Fibroblast of the conjunctiva (primary cell): ENCODE data around the gene TASP1.
"Not testable (repeated sequence)": the region's sequence is repeated elsewhere in the genome, so short reads cannot be mapped to it uniquely, and the experiment has no call there.

Experiments
- DNase-seq: peaks from one replicate; pipeline ENCODE4 v3.0.0-alpha.2; 2010; ENCODE audit warnings: low read depth

The TASP1 gene

DNA sequence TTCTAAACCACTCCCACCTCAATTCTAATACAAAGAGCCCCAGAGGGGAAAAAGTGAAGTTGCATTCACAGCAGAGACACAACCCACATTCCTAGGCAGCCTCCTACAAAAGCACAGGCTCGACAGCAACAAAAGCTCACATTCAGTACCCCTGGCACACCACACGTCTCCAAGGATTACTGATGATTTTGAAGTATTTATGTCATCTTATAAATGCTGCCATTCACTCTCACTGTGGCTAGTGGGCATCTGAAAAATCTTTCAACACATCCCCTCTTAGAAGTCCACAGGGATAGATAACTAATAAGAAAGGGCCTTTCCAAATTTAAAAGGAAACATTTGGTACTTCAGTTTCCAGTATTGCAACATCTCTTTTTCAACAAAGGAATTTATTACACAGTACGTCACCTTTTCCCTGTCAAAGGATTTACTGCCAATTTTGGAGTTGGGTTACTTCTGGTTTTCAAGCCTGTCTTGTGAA is 146.7 kb downstream of the TASP1 start:
- peak; percentile 91 for DNase-seq

DNA sequence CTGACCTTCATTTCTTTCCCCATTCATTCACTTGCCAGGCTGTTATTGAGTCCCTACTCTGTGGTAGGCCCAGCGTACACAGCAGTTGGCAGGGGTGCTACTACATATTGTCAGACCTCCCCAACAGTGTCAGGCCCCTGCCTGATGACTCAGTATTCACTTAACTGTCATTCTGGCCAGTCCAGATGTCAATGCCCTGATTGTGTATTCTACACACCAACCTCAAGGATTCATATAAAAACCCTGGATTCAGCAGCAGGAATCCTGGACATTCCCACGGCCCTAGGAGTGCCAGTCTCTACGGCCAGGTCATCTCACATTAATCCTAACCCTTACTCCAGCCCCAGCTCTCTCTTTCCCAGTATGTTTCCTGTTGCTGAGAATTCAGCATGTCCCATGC is 151.5 kb downstream of the TASP1 start:
- no peak for DNase-seq

DNA sequence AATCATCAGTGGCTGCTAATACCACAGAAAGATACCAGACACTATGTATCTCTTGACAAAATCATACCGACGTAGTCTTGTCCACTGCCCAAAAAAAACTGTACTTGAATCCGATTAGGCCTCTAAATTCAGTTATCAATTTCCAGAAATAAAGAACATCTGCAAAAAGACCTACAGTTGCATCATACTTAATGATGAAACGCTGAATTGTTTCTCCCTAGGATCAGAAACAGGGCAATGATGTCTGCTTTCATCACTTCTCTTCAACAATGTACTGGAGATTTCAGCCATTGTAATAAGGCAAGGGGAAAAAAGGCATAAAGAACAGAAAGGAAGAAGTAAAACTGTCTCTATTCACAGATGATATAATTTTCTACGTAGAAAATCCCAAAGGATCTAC is 152.0 kb downstream of the TASP1 start:
- DNase-seq: no peak

DNA sequence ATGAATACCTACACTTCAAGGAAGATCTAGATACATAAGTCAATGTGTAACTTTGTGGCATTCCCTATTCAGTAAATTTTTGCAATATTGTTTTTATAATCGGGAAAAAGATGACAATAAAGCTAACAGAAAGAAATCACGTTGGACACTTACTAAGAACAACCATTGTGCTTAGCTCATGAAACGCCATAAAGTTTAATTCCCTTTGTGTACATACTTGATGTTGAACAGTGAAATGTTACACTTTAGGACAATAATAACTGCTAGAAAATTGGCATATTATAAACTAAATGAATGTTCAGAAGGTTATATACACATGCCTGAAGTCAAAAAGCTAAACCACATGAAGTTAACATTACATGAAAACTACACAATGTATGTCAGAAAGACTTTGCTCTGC is 153.2 kb downstream of the TASP1 start:
- DNase-seq: no peak

DNA sequence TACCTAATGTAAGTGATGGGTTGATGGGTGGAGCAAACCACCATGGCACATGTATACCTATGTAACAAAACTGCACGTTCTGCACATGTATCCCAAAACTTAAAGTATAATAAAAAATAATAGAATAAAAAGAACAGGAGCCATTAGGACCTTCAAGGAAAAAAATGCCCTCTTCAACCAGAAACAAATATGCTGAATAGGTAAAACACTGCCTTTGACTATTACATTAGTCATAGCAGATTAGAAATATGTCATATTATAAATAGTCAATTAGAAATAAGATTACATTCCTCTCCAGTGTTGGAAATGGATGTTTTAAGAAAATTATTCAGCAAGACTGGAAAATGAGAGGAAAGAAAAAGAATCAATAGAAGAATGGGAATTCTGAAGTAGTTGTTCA is 153.7 kb downstream of the TASP1 start:
- DNase-seq: not testable (repeated sequence)

DNA sequence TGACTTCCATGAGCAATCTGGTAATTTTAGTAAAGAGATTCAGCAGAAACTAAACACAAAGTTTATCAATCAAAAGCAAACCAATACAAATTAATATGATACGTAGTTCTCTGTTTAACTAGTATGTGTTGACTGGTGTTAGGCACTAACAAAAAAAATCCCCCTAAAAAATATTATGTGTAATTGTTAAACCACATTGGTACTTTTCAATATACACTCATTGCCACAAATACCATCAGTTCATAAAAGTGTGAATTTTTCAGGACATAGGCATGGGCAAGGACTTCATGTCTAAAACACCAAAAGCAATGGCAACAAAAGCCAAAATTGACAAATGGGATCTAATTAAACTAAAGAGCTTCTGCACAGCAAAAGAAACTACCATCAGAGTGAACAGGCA is 155.3 kb downstream of the TASP1 start:
- not testable (repeated sequence) for DNase-seq

DNA sequence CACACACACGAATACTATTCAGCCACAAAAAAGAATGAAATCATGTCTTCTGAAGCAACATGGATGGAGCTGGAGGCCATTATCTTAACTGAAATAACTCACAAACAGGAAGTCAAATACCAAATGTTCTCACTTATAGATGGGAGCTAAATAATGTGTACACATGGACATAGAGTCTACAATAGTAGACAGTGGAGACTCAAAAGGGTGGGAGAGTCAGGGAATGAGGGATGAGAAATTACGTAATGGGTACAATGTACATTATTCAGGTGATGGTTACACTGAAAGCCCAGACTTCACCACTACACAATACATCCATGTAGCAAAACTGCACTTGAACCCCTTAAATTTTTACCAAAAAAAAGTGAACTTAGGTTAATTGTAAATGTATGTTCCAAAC is 160.4 kb downstream of the TASP1 start:
- DNase-seq: no peak

DNA sequence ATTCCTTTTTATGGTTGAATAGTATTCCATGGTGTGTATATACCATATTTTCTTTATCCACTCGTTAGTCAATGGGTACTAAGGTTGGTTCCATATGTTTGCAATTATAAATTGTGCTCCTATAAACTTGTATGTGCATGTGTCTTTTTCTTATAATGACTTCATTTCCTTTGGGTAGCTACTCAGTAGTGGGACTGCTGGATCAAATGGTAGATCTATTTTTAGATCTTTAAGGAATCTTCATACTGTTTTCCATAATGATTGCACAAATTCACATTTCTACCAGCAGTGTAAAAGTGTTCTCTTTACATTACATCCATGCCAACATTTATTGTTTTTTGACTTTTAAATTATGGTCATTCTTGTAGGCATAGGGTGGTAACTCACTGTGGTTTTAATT is 164.3 kb downstream of the TASP1 start:
- DNase-seq: no peak

DNA sequence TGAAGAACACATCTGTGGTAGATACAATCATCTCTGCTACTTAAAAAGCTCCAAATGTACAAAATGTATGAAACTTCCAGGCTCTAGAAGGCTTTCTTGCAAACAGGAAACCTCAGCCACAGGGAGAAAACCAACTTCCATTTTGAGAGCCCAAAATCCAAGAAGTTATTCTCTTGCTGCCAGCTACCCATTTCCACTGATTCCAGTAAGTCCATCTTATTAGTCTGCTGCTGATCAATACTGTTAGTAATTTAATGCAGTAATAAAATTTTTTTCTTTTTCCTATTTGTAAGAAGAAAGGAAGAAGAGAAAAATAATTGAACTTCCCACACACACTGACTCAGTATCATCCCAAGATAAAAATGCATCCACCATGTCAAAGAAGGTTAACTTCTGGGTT is 169.5 kb downstream of the TASP1 start:
- no peak for DNase-seq

DNA sequence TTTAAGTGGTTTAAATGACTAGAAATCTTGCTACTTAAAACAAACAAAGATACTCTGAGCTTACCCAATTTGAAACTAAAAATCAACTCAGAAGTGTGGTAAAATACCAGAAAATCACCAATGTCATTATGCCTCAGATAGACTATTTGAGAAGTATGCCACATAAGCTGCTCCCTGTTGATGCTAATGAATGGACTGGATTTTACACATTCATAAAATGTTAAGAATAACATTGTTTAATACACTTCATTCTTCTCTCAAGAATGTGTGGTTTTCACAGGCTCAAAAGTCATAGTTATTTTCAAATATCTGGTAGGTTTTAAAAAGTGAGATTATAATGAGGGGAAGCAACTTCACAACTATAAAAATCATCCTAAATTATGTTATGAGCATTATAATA is 170.6 kb downstream of the TASP1 start:
- no peak for DNase-seq

DNA sequence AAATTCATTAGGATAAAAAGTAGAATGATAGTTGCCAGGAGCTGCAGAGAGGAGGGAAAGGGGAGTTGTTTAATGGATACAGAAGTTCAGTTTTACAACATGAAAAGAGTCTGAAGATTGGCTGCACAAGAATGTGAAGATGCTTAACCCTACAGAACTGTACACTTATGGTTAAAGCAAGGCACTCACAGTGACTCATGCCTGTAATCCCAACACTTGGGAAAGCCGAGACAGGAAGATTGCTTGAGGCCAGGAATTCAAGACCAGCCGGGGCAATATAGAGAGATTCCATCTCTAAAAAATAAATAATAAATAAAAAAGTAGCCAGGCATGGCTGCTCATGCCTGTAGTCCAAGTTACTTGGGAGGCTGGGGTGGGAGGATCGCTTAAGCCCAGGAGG is 174.0 kb downstream of the TASP1 start:
- no peak for DNase-seq

DNA sequence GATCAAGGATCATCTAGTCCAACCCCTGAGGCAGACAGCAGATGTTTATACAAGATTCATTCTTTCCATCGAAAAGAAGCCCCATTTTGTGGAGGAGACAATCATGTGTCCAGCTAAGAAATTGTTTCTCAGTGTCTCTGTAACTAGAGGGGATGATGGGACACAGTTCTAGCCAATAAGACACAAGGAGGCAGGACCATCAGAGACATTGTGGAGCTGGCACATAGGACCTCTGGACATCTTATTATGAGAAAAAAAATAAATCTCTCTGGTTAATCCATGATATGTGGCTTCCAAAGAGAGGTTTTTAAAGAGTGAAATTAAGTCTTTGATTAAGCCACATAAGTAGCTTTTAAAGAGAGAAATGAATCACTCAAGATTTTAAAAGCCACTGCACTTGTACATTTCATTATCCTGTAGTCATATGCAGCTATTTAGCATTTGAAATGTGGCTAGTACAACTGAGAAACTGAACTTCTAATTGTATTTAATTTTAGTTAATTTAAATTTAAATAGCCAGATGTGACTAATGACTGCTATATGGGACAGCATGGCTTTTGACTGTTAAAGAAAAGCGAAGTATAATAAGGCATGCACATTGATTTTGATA is 176.8 kb downstream of the TASP1 start:
- DNase-seq: no peak

DNA sequence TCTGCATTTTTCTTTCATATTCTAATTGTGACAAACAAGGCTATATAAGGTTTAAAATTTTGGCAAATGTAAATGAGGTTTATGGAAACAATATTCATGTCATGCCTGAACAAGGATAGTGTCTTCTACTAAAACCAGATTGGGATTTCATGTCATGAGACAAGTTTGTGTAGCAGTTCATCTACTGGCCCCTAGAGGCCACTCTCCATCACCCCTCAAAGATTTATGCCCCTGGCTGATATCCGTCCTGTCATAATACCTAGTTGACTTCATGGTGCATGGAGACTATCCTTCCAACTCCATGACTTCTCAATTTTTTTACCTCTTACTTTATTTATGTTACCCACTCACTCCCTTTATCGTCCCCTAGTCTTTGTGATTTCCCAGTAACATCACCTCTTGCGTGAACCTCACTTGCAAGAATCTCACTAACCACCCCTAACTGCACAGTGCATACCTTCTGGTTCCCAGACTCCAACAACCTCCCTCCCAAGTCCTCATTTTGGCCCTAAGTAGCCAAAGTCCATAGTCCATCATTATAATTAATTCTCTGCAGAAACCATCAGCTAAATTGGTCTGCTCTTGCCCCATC is 179.8 kb downstream of the TASP1 start:
- DNase-seq: peak; percentile 34

DNA sequence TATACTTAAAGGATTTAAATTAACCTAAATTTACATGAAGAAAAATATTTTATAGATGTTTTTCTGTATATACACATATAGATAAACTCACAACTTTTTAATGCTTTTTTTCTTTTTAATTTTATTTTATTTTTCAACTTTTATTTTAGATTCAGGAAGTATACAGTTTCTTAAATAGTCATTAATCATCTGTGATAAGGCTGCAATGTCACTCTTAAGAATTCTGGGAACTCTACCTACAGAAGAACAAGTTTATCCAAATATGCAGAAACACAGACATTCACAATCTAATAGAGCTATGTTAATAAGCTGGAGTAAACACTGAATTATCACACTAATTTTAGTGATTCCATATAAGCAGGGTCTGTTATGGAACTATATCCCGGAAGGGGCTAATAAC is 181.2 kb downstream of the TASP1 start:
- DNase-seq: no peak

DNA sequence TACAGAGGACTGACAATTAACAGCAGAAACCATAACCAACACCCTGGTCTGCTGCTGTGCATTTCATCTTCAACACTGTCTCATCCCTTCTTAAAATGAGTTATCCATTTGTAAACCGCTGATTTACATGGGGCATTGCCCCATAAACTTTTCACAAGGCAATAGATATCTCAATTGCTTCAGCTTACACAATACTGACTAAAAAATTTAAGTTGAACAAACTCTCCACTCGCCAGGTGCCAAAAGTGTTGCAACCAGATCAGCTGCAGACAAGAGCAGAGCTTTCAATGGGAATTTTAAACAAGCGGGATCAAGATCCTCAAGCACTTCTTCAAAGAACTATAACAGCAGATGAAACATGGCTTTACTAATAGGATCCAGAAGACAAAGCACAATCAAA is 183.0 kb downstream of the TASP1 start:
- DNase-seq: peak; percentile 10

DNA sequence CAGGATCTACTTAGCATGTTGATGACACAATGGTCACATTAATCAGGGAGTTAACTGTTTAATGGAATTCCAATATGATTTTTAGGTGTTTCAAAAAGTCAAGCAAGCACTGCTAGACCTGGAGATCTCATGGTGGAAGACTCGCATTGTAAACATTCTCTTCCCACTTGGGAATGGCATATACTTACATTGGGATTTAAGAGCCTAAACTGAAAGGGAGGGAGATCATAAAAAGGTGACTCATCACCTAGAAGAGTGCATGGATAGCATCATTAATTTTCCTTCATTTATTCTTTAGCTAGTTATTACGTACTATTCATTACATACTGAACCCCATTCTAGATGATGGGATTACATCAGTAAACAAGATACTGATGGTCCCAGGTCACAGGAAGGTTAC is 185.4 kb downstream of the TASP1 start:
- no peak for DNase-seq

DNA sequence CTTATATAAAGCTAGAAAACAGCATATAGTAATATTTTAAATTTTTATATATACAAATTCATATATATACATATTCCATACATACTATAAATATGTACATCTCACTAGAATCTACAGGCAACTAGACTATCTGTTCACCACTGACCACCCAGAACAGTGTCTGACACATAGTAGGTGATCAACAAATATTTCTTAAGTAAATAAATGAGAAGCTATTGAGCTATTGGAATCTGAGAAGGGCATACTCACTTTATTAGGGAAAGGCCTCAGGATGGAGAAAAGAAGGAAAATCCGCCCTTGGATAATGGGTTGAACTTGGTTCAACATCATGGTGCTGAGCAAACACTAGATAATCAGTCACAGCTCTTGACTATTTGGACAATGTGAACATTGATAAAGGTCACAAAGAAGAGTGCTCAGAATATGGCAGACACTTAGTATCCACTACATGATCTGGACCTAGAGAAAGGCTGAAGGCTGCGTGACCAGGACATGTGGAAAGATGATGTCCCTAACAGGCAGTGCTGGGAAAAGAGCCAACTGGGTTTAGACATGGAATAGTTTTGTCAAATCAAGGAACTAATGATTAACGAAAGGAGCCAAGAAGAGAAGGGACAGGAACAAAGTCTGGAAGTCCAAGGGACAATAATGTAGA is 186.1 kb downstream of the TASP1 start:
- DNase-seq: no peak

DNA sequence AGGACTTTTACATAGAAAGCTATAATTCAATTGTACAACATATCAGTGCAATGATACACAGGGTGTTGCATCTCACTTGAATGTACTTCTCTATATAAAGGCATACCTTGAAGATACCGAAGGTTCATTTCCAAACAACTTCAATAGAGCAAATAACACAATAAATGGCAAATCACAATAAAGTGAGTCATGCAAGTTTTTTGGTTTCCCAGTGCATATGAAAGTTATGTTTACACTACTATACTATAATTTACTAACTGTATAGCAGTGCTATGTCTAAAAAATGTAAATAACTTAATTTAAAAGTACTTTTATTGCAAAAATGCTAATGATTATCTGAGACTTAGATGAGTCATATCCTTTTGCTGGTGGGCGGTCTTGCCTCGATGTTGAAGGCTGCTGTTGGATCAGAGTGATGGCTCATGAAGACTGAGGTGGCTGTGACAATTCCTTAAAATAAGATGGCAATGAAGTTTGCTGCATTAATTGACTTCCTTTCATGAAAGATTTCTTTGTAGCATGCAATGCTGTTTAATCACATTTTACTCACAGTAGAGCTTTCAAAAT is 188.8 kb downstream of the TASP1 start:
- DNase-seq: no peak

DNA sequence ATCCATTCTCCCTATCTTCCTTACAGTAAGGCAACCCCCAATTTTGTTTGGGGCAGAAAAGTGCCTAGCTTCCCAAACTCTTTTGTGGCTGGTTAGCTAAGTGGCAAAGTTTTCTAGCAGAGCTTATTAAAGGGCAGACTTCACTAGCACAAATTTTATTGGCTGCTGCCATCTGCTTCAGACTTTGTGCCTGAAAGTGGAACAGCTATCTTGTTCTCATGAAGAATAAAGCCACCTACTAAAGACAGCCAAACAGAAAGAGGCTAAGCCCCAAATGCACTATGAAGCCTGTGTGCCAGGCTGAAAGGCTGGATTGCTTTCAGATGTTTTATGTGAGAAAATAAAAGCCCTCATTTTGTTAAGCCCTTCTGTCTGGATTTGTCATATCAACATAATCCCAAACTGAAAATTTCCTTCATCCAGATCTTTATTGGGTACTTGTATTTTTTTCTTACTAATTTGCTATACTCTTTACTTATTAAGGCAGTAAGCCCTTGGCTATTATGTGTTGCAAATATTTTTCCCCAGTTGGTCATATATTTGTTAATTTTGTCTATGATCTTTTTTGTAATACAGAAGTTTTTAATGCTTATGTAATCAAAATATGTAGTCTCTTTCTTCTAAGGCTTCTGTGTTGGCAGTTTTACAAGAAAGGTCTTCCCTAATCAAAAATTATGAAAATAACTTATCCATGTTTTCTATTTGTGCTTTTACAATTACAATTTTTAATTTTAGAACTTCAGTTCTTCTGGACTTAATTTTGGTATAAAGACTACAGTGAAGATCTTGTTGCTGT is 191.1 kb downstream of the TASP1 start:
- no peak for DNase-seq

DNA sequence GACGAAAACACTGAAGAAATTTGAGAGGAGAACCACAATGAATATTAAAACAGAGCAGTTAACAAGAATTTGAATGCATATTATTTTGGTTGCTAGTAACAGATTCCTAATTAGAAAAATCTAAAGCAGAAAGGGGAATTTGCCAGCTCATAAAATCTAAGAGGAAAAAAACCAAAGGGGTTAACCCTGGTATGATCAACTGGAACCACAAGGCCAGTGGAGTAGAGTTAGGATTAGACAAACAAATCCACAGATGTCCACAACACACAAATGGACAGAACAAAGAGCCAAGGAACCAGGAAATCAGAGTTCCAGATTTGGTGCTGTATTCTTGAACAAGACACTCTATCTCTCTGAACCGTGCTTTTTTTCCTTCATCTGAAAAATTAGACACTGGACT is 195.0 kb downstream of the TASP1 start:
- DNase-seq: no peak

DNA sequence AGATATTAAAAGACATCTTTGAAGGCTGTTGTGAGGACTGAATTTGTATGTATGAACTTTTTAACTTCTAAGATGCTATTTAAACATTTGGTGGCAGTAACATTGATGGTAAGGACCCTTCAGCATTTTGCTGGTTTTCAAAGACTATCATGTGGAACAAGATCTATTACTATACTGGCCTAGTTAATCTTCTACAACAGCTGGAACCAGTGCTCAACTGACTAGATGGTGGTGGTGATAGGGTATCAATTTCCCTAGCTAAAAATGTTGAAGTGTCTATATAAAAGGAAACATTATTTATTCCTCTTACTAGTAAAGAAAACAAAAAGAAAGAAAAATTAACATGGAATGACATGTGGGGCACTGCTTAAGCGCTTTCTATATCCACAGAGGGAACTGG is 195.7 kb downstream of the TASP1 start:
- no peak for DNase-seq

DNA sequence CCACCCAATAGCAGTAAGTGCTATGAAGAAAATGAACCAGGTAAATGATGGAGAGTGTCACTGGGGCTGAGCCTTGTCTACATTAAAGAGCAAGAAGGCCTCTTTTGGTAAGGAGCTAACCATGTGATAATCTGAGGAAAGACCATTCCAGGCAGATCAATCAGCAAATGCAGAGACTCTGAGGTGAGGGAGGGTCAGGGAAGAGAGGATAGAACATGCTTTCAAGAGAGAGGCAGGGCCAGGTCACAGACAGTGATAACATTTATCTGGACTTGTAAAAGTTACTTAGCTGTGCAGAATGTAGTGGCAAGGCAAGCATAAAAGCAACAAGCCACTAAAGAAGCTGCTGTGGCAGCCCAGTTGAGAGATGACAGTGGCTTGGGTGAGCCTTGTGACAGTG is 197.3 kb downstream of the TASP1 start:
- no peak for DNase-seq

DNA sequence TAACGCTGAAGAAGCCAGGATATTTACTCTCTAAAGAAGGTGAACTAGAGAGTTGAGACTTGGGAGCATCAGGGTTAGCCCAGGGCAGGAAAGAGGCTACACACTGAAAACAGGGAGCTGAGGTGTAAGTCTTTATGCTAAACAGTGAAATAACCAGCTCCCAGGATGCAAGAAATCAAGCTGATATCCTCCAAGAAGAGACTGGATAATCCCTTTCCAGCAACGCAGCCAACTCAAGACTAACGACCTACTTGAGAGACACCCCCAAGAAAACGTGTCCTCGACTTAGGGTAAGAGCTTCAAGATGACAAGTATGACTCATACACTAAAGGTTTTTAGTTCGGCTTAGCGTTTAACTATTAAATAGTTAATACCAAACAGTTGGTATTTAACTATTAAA is 202.2 kb downstream of the TASP1 start:
- DNase-seq: no peak
